Measurements from ENCODE around the gene NOP58. TPM values are rescaled to one million over a fixed set of nuclear protein-coding genes. Genes with fewer than 3 reads are reported as not detected.

Gene NOP58
- total RNA-seq, 1 donor from 2014 or later: 103 TPM

DNA sequence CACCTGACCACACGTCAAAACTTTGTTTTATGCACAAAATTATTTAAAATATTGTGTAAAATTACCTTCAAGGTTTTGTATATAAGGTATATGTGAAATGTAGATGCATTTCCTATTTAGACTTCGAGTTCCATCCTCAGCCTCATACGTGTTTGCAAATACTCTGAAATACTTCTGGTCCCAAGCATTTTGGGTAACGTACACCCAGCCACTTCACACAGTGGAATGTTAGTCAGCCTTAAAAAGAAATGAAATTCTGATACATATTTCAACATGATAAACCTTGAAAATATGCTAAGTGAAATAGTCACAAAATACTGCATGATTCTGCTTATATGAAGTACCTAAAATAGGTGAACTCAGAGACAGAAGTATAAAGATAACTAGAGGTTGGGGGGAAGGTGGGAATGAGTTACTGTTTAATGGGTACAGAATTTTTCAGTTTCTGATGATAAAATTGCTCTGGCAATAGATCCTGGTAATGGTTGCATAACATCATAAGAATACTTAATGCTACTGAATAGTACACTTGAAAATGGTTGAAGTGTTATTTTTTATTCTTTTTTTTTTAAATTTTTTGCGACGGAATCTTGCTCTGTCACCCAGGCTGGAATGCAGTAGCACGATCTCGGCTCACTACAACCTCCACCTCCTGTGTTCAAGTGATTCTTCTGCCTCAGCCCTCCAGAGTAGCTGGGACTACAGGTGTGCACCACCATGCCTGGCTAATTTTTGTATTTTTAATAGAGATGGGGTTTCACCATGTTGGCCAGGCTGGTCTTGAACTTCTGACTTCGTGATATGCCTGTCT, 24.0 kb downstream of the NOP58 start:
- Mint-ChIP-seq H3K36me3 (ENCODE audit: low read depth) (peaks cover 10% of the 10 kb centered on the region), H3K27ac (ENCODE audit: unreplicated experiment) (no peak overlapping the region), H3K4me1 (no peaks in the 10 kb centered on the region), H3K4me3 (no peak overlapping the region), H3K9me3 (no peaks in the 10 kb centered on the region), H3K27me3 (ENCODE audit: low read depth) (no peaks in the 10 kb centered on the region)
- TF ChIP-seq, protein P1, sequence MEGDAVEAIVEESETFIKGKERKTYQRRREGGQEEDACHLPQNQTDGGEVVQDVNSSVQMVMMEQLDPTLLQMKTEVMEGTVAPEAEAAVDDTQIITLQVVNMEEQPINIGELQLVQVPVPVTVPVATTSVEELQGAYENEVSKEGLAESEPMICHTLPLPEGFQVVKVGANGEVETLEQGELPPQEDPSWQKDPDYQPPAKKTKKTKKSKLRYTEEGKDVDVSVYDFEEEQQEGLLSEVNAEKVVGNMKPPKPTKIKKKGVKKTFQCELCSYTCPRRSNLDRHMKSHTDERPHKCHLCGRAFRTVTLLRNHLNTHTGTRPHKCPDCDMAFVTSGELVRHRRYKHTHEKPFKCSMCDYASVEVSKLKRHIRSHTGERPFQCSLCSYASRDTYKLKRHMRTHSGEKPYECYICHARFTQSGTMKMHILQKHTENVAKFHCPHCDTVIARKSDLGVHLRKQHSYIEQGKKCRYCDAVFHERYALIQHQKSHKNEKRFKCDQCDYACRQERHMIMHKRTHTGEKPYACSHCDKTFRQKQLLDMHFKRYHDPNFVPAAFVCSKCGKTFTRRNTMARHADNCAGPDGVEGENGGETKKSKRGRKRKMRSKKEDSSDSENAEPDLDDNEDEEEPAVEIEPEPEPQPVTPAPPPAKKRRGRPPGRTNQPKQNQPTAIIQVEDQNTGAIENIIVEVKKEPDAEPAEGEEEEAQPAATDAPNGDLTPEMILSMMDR (conservative IDR thresholded peaks at IDR 0.05): no peak
- no peak for DNase-seq (ENCODE audit: low read depth, low spot score)

DNA sequence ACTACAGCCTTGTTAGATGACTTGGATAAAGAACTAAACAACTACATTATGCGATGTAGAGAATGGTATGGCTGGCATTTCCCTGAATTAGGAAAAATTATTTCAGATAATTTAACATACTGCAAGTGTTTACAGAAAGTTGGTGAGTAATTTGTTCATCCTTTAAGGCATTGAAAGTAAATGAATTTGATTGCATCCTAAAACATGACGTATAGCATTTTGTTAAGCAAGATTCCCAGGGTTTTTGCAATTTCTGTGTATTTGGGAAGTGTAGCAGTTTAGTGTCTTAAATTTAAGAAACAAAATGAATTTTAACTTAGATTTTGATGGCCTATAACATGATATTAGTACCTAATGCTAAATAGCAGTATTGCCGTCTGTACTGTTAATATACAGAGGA, 24.8 kb downstream of the NOP58 start:
- no peaks in the 10 kb centered on the region for H3K9me3 Mint-ChIP-seq

DNA sequence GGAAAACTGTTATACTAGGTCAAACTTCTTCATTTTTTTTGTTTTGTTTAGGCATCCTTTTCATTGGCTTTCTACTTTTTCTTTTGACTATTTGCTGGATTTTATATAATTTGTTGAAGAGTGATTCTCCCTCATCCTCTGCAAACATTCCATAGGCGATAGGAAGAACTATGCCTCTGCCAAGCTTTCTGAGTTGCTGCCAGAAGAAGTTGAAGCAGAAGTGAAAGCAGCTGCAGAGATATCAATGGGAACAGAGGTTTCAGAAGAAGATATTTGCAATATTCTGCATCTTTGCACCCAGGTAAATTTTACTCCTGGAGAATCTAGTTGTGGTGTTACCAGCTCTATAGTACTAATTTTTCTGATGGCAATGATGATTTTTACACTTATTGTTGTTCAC, 25.4 kb downstream of the NOP58 start:
- H3K4me1 Mint-ChIP-seq: no peaks in the 10 kb centered on the region
- no peak overlapping the region for H3K4me3 Mint-ChIP-seq
- no peak overlapping the region for H3K27ac Mint-ChIP-seq (ENCODE audit: unreplicated experiment)
- H3K36me3 Mint-ChIP-seq (ENCODE audit: low read depth): peaks cover 8% of the 10 kb centered on the region
- no peaks in the 10 kb centered on the region for H3K27me3 Mint-ChIP-seq (ENCODE audit: low read depth)
- no peak for DNase-seq (ENCODE audit: low read depth, low spot score)
- H3K9me3 Mint-ChIP-seq: no peaks in the 10 kb centered on the region
- TF ChIP-seq, protein P1 (conservative IDR thresholded peaks at IDR 0.05): no peak

More for the DNA sequence above, 24.8 kb downstream of the NOP58 start:
- Mint-ChIP-seq H3K4me3 (no peak overlapping the region), H3K4me1 (no peaks in the 10 kb centered on the region), H3K36me3 (ENCODE audit: low read depth) (peaks cover 8% of the 10 kb centered on the region), H3K27ac (ENCODE audit: unreplicated experiment) (no peak overlapping the region), H3K27me3 (ENCODE audit: low read depth) (no peaks in the 10 kb centered on the region)
- TF ChIP-seq, protein P1 (conservative IDR thresholded peaks at IDR 0.05): no peak
- no peak for DNase-seq (ENCODE audit: low read depth, low spot score)

DNA sequence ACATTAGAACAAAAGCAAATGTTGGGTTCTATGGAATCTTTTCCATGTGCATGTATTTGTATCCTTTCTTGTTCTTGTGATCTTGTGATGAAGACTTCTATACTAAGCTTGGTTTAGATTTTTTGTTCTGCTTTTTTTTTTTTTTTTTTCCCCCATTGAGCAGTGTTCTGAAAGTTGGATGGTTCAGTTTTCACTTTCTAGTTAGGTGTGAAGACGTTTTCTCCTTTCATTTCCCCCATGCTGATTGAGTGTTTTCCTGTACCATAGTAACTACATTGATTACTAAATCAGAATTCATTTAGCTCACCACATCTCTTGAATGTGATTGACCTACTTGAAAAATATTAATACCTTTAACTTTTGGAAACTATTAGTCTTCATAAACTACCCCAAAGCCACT, 34.1 kb downstream of the NOP58 start:
- Mint-ChIP-seq H3K4me1 (no peaks in the 10 kb centered on the region), H3K27ac (ENCODE audit: unreplicated experiment) (no peak overlapping the region), H3K27me3 (ENCODE audit: low read depth) (no peaks in the 10 kb centered on the region), H3K9me3 (no peaks in the 10 kb centered on the region), H3K4me3 (no peak overlapping the region), H3K36me3 (ENCODE audit: low read depth) (peaks cover 22% of the 10 kb centered on the region)
- TF ChIP-seq, protein P1 (conservative IDR thresholded peaks at IDR 0.05): no peak
- no peak for DNase-seq (ENCODE audit: low read depth, low spot score)

DNA sequence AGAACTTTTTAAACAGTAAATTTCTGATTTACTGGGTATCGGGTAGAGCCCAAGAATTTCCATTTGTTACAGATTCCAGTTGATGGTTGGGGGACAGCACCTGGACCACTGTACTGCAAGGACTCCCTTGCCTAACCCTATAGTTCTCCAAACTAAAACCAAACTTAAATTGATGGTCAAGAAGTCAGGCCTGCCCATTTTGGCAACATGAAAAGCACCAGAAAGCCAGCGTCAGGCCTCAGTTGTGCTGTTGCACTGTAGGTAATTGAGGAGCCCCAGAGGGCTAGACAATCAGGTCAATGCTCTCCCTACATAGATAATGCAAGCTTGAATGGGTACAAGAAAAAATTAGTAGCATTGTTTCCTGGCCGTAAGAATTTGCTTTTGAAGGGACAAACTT, 40.5 kb downstream of the NOP58 start:
- H3K9me3 Mint-ChIP-seq: no peaks in the 10 kb centered on the region
- TF ChIP-seq, protein P1 (conservative IDR thresholded peaks at IDR 0.05): no peak
- no peak overlapping the region for H3K4me3 Mint-ChIP-seq
- DNase-seq (ENCODE audit: low read depth, low spot score): no peak
- H3K4me1 Mint-ChIP-seq: no peaks in the 10 kb centered on the region
- H3K36me3 Mint-ChIP-seq (ENCODE audit: low read depth): peaks cover 19% of the 10 kb centered on the region
- H3K27ac Mint-ChIP-seq (ENCODE audit: unreplicated experiment): no peak overlapping the region
- H3K27me3 Mint-ChIP-seq (ENCODE audit: low read depth): no peaks in the 10 kb centered on the region

All from neural crest cell (in vitro differentiated cells).